Body of pancreas (tissue), 4 donors: ENCODE data around the gene MFSD2A. TPM values are rescaled to one million over a fixed set of nuclear protein-coding genes. Genes with fewer than 3 reads are reported as not detected.
"Not testable (repeated sequence)": the region's sequence is repeated elsewhere in the genome, so short reads cannot be mapped to it uniquely, and the experiment has no call there.

Experiments used
- ATAC-seq: fragments of 150-250 bp; one replicate; pipeline ENCODE4 v1.9.1; 2016
- DNase-seq, 4 donors: peaks; one replicate each; pipeline ENCODE4 v3.0.0-alpha.2; 2019
- H3K27ac ChIP-seq, 4 donors: fragments of 200-600 bp; sonication (generic); 1 replicate in 3 of 4; 2 replicates in 1 of 4; pipeline versions ENCODE4 v1.5.1 to v1.6.1; 2016 to 2019; ENCODE audit warnings: mild to moderate bottlenecking in 1 of 4, mixed read lengths in 1 of 4, moderate library complexity in 1 of 4
- H3K27me3 ChIP-seq, 2 donors: fragments of 200-600 bp; sonication (generic); one replicate each; pipeline ENCODE4 v1.6.0; 2016; ENCODE audit warnings: mild to moderate bottlenecking in 1 of 2
- H3K36me3 ChIP-seq, 2 donors: fragments of 200-600 bp; sonication (generic); replicated peaks in 1 of 2; 2 replicates each; pipeline ENCODE4 v1.5.1; 2016; ENCODE audit warnings: low read depth in 2 of 2; ENCODE audit not compliant: insufficient read depth in 1 of 2
- H3K4me1 ChIP-seq: fragments of 200-600 bp; sonication (generic); one replicate; pipeline ENCODE4 v1.6.0; 2016
- H3K4me3 ChIP-seq, 2 donors: fragments of 200-600 bp; sonication (generic); 1 replicate in 1 of 2; 2 replicates in 1 of 2; pipeline ENCODE4 v1.5.1; 2016 to 2019
- H3K9me3 ChIP-seq, 3 donors: fragments of 200-600 bp; sonication (generic); 1 replicate in 2 of 3; 2 replicates in 1 of 3; pipeline ENCODE4 v1.5.1; 2016
- POLR2A ChIP-seq, 3 donors: fragments of 450-650 bp; IDR thresholded peaks; one replicate each; pipeline ENCODE4 v1.6.1; 2016; ENCODE audit warnings: antibody characterized with exemption in 3 of 3, mild to moderate bottlenecking in 2 of 3
- WGBS, 2 donors: methylation state at CpG; one replicate each; pipeline ENCODE4 v1.1.5; 2017; 5-methylcytosine and 5-hydroxymethylcytosine counted together
- intact Hi-C: fragments of 100-400 bp; cut with DNase I; formaldehyde crosslinking; loops from one replicate; pipeline ENCODE4 v1.15.1; 2023
- total RNA-seq, 2 donors: library from RNA; depleted of rRNA; stranded (reverse); fragments of >200 nt; gene quantifications; one replicate each; pipeline ENCODE4 v1.1.0, GENCODE V29; 2016
- TF ChIP-seq, protein P1 (sequence below), 7 experiments: fragments of 450-650 bp in 4 of 7; fragments of 200-600 bp in 3 of 7; sonication (generic) in 3 of 7; IDR thresholded peaks; one replicate each; pipeline ENCODE4 v1.5.1; 2016 to 2019; ENCODE audit warnings: antibody characterized with exemption in 7 of 7

Gene MFSD2A
- total RNA-seq, 2 donors from 2014 or later: 0.33 to 0.52 TPM

GRCh38 chr1:39980555-39981313 lies 25.8 kb downstream of the MFSD2A start:
- intact Hi-C loops: no loop called here
- Histone ChIP-seq H3K27ac (no peak overlapping the region), H3K4me1 (peaks cover 5% of the 10 kb centered on the region), H3K4me3 (no peak overlapping the region), H3K27me3 (no peaks in the 10 kb centered on the region), H3K9me3 (no peaks in the 10 kb centered on the region), H3K36me3 (no peaks in the 10 kb centered on the region)
- TF ChIP-seq, protein P1, sequence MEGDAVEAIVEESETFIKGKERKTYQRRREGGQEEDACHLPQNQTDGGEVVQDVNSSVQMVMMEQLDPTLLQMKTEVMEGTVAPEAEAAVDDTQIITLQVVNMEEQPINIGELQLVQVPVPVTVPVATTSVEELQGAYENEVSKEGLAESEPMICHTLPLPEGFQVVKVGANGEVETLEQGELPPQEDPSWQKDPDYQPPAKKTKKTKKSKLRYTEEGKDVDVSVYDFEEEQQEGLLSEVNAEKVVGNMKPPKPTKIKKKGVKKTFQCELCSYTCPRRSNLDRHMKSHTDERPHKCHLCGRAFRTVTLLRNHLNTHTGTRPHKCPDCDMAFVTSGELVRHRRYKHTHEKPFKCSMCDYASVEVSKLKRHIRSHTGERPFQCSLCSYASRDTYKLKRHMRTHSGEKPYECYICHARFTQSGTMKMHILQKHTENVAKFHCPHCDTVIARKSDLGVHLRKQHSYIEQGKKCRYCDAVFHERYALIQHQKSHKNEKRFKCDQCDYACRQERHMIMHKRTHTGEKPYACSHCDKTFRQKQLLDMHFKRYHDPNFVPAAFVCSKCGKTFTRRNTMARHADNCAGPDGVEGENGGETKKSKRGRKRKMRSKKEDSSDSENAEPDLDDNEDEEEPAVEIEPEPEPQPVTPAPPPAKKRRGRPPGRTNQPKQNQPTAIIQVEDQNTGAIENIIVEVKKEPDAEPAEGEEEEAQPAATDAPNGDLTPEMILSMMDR (IDR thresholded peaks at IDR 0.05): no peak
- TF ChIP-seq POLR2A (IDR thresholded peaks at IDR 0.05): no peak
- no peak for ATAC-seq
- 75 to 78% methylated on average over 6 of the region's 6 CpGs for WGBS, 2 donors
- no peak for DNase-seq

GRCh38 chr1:39981385-39981784 lies 26.4 kb downstream of the MFSD2A start:
- Histone ChIP-seq H3K36me3 (no peaks in the 10 kb centered on the region), H3K27ac (no peak overlapping the region), H3K9me3 (no peaks in the 10 kb centered on the region), H3K4me3 (no peak overlapping the region), H3K27me3 (no peaks in the 10 kb centered on the region), H3K4me1 (peaks cover 5% of the 10 kb centered on the region)
- no peak for DNase-seq
- intact Hi-C loops: no loop called here
- TF ChIP-seq POLR2A (IDR thresholded peaks at IDR 0.05): no peak
- TF ChIP-seq, protein P1 (IDR thresholded peaks at IDR 0.05): no peak
- no peak for ATAC-seq
- 87 to 91% methylated on average over 9 of the region's 9 CpGs for WGBS, 2 donors

DNA sequence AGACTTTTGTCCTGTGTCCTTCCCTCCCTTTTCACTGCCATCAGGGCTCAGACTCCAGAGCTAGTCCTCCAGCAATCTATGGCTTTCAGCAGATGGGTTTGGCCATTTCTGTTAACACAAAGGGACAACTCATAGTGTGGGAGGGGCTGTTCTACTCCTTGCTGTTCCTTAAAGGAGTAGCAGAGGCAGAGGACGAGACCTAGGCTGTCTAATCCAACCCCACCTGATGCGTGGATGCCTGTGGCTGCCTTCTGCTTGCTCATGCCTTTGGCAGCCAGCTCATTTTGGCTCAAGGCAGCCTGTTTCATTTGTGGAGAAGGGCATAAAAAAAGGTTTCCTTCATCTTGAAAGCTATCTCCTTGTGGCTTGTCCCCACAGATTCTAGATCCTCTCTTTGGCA lies 27.0 kb downstream of the MFSD2A start:
- Histone ChIP-seq H3K9me3 (no peaks in the 10 kb centered on the region), H3K4me1 (peaks cover under 1% of the 10 kb centered on the region), H3K27ac (no peak overlapping the region), H3K27me3 (no peaks in the 10 kb centered on the region), H3K4me3 (no peak overlapping the region), H3K36me3 (no peaks in the 10 kb centered on the region)
- no peak for ATAC-seq
- intact Hi-C loops: no loop called here
- WGBS, 2 donors: 82 to 91% methylated on average over 2 of the region's 2 CpGs
- no peak for DNase-seq
- TF ChIP-seq, protein P1 (IDR thresholded peaks at IDR 0.05): no peak

- H3K27me3 ChIP-seq, DNase-seq, H3K27ac ChIP-seq, H3K9me3 ChIP-seq, ATAC-seq, H3K4me3 ChIP-seq, intact Hi-C loops, H3K4me1 ChIP-seq, H3K36me3 ChIP-seq: not testable (repeated sequence)
- WGBS, 2 donors: 87 to 96% methylated on average over 2 of the region's 2 CpGs
These were observed 29.5 kb downstream of the MFSD2A start for GRCh38 chr1:39984480-39984879.

DNA sequence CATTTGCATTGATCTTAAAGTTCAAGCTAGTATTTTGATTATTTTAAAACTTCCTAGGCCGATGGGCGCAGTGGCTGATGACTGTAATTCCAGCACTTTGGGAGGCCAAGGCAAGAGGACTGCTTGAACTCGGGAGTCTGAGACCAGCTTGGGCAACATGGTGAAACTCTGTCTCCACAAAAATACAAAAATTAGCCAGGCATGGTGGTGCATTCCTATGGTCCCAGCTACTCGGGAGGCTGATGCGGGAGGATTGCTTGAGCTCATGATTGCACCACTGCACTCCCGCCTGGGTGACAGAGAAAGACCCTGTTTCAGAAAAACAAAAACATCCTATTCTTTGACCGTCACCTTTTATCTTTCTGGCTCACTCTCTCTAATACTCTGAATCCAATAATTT lies 30.0 kb downstream of the MFSD2A start:
- Histone ChIP-seq H3K4me1 (peaks cover 8% of the 10 kb centered on the region), H3K27ac (no peak overlapping the region), H3K4me3 (no peak overlapping the region), H3K27me3 (no peaks in the 10 kb centered on the region), H3K9me3 (no peaks in the 10 kb centered on the region), H3K36me3 (no peaks in the 10 kb centered on the region)
- no peak for DNase-seq
- TF ChIP-seq, protein P1 (IDR thresholded peaks at IDR 0.05): no peak
- no peak for TF ChIP-seq POLR2A (IDR thresholded peaks at IDR 0.05)
- WGBS, 2 donors: 82 to 87% methylated on average over 7 of the region's 7 CpGs
- ATAC-seq: no peak
- intact Hi-C loops: no loop called here
